ENCODE results near the gene AFF3. TPM values are rescaled to one million over a fixed set of nuclear protein-coding genes. Genes with fewer than 3 reads are reported as not detected.
"Not testable (repeated sequence)": the region's sequence is repeated elsewhere in the genome, so short reads cannot be mapped to it uniquely, and the experiment has no call there.

The AFF3 gene
- total RNA-seq, 1 donor from 2014 or later, result 25.6 TPM

DNA sequence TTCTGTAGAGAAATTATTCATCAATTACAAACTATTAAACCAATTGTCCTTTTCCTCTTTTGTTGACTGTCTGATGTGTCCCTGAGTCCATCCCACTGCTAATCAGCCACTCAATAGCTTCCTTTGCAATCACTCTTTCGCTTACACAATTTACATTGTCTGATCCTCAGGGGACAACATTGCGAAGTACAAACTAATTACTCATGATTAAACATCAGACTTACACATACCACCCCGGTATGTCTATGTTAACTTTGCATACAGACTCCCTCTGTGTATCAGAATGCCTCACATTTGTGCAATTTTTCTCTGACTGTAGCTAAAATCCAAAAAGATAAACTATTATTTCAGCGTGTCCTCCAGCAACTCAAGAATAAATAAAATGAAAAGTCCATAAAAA, 388.2 kb downstream of the AFF3 start:
- no peak for DNase-seq (ENCODE audit: low spot score)

DNA sequence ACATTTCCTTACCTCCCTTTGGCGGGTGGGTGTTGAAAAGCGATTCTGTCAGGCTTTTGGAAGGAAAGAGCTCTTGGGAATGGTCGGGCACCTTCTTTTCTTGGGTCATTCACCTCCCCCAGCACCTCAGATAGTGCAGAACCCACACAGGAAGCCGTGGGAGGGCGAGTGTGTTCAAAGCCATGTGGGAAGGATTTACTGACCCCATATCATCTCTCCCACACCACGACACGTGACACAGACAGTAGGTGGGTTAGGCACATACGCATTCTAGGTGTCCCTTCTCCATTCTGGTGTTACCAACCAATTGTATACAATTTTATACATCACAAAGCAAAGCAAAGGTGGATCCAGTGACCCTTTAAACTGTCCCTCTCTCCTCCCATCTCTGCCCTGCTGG, 388.9 kb downstream of the AFF3 start:
- DNase-seq (ENCODE audit: low spot score), result no peak

DNA sequence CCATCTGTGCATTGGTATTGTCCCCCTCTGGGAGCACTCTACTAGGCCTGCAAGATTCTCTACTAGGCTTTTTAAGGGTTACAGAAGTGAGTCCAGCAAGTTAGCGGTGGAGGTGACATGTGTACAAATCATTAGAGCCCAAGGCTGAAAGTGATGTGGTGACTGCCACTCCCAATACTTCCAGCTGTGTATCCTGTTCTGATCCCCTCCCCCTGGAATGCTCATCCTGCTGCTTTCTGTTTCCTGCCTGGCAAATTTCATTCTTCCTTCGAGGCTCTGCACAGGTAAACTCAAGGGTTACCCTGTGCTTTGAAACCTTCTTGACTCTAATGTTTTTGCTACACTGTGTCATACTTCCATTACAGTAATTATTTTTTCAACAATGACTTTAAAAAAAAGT, 394.0 kb downstream of the AFF3 start:
- no peak for DNase-seq (ENCODE audit: low spot score)

DNA sequence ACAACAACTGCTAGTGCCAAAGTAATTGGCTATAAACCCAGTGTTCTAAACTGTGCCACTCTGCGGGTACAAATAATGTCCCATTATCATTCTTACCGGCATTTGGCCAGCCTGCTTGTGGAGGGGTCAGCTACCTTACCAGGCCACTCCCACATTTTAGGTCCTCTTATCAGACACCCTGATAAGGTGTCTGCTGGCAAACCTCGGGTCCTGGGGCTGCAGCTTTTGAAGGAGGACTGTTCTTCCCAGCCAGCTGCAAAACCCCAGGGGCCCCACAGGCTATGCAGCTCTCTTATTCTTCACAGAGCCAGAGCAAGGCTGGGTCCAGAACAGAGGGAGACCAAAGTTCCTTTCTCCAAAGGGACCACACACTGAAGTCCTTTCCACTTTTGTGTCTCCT, 394.5 kb downstream of the AFF3 start:
- DNase-seq (ENCODE audit: low spot score), result no peak

DNA sequence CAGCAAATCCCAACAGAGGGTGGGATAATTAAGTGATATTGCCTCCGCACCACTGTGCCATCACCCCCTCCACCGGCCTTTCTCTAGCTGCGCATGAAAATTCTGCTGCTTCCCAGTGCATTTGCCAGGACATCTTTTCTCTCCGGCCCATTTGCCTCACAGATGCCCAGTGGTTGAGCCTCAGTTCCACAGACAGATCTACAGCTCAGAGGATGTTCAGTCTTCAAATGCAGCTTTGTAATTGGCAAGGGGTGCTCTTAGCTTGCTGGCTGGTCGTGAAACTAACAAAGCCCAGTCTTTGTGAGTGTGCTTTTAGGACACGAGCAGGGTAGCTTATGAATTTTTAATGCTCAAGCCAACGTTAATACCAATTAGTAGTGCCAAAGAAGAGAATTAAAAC, 399.2 kb downstream of the AFF3 start:
- DNase-seq (ENCODE audit: low spot score), result no peak

DNA sequence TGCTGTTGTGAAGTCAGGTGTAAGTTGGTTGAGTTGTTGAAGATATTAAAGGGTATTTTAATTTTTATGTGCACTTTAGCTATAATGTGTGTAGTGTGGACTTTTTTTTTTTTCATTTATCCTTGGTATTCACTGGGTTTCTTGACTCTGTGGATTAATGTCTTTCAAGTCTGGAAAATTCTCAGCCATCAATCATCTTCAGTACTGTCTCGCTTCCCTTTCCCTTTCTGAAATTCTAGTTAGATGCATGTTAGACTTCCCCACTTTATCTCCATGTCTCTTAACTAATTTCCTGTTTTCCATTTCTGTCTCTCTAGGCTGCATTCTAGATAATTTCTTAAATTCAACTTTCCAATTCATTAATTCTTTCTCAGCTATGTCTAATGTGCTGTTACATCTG, 404.9 kb downstream of the AFF3 start:
- DNase-seq (ENCODE audit: low spot score), result no peak

DNA sequence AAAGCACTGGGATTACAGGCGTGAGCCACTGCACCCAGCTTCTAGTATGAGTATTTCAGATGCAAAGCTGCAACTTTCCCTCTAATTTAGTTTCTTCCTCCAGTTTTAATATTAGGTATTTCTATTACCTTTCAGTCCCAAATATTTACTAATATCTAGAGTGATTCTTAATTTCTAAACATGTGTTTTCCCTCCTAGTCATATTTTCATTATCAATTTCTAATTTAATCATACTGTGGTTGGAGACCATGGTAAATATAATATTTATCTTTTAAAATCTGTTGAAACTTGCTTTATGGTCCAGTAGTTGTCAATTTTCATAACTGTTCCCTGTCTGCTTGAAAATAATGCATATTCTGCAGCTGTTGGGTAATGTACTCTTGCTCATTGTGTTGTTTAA, 406.6 kb downstream of the AFF3 start:
- DNase-seq (ENCODE audit: low spot score), result no peak

DNA sequence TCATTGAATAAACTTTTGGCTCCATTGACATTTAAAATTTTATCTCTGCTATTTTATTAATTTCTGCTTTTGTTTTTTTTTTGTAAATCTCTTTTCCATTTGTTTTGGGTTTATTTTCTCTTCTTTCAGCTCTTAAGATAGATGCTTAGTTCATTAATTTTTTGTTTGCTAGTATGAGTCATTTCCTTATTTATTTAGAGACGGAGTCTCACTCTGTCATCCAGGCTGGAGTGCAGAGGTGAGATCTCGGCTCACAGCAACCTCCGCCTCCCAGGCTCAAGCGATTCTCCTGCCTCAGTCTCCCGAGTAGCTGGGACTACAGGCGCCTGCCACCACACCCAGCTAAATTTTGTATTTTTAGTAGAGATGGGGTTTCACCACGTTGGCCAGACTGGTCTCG, 407.1 kb downstream of the AFF3 start:
- DNase-seq (ENCODE audit: low spot score), result not testable (repeated sequence)

DNA sequence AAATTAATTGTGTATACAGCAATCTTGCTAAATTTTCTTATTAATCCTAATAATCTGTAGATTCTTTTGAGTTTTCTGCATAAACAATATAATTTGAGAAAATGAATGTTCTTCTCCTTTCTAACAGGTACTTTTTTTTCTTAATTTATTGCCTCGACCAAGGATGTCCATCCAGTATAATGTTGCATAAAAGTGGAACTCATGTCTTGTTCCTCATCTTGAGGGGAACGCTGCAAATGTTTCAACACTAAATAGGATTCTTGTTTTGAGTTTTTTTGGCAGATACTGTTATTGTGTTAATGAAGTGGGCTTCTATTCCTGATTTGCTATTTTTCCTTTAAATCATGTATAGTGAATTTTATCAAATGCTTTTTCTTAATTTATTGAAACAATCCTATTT, 408.2 kb downstream of the AFF3 start:
- no peak for DNase-seq (ENCODE audit: low spot score)

DNA sequence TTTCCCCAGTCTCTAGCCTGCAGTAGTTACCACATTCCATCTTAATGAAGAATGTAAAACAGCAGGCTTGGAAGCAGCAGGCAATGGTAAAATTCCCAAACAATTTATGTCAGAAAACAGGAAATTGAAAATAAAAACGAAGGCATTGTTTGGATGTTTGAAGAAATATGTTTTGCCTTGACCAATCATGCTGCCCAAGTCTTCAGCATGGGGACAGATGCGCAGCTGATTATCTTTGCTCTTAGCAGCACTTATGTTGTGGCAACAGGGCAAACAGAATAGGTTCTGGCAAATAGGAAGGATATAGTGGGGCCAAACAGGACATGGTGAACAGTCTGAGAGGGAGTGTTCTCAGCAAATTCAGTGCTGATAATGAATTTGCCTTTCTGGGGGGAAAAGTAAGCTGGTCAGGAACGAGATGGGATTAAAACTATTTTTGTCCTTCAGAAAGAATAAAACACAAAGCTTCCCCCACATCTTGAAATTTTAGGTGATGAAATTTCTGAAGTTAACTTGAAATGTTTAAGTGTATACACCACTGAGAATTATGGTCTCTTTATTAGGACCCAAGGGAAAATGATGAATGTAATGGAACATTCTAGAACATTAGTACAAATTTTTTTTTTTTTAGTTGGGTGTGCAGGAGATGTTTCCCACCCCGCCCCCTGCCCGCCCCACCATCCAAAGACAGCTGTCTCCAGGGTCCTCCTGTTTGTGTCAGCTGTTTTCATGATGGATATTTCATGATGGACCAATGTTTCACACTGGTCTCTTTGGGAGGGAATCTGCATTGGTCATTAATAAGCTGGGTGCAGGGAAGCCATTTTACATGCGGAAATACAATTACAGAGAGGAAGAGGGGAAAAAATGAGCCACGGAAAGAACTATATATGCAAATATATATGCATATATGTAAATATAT, 413.0 kb downstream of the AFF3 start:
- DNase-seq (ENCODE audit: low spot score), result no peak

DNA sequence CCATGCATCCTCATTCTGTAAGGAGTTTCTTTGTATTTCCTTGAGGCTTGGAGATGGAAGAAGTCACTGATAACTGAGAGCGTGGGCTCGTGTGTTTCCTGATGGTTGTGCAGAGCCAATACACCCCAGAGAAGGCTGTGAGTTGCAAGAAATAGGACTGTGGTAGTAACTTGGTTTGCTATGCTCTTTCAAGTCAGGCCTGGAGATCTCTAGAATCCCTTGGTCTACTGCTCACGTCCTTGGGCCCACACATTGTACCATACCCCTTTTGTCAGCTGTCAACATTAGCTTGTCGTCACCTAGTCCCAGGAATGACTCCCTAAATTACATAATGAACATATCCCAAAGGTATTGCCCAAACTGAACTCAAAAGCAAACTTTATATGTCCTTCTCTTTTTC, 414.2 kb downstream of the AFF3 start:
- DNase-seq (ENCODE audit: low spot score), result no peak

DNA sequence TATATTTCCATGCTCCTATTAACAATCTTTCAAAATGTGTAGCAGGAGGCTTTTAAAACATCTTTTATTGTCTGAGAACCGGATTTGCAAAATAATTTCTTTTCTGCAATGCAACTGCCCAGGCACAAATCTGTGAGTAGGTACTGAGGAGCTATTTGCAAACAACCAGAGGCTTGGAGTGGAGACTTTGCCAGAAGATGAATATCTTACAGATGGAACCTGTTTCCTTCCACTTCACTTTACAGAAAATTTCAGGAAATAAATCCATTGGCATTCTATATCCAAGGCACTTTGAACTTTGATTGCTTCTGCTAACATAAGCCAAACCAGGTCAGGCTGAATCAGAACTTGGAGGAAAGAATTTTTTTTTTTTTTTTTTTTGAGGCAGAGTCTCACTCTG, 415.2 kb downstream of the AFF3 start:
- no peak for DNase-seq (ENCODE audit: low spot score)

DNA sequence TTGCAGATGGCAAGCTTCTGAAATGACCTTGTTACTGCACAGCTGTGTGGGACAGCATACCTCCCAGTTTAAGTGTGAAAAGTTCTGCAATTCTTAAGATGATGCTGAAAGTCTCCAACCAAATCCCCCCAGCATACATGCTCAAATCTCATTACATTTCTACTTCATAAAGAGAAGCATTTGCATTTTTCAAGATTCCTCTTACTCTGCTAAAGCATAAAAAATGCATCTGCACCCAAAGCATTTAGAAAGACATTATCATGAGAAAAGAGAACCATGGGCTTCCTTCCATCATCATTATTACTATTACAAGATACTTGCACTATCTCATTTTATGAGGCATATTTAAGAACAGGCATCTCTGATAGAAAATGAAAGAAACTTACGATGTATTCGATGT, 415.7 kb downstream of the AFF3 start:
- no peak for DNase-seq (ENCODE audit: low spot score)

DNA sequence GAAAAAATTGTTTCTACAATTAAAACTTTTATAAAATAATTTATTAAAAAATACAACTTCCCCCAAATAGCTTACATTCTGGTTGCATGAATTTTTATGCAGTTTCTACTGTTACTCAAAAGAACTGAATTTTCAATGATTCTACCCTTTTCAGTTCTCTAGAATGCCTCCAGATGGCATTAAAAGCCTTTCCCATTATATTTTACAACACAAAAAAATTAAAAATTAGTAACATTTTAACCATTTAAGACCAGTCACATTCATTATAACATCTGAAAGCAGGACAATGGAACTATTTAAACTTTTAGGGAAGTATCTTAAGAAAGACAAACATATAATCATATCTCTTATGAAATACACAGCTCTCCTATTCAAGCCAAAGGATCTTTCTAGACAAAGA, 416.6 kb downstream of the AFF3 start:
- no peak for DNase-seq (ENCODE audit: low spot score)

DNA sequence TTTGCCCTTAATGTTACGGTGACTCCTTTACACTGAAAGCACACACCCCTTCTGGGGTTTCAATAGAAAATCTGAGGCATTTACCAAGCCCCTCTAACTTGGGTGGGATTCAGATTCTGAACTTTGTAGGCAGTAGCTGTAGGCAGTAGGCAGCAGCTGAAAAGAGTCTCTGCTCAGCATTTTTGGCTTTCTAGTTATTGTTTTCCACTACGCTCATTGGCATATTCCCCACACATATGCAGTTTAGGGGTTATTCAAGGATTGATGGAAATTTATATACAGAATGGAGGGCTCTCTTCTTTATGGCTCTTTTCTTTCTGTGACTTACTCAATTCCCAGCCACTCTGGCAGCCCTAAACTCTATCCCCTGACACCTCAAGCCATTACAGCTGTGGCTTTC, 419.9 kb downstream of the AFF3 start:
- no peak for DNase-seq (ENCODE audit: low spot score)

DNA sequence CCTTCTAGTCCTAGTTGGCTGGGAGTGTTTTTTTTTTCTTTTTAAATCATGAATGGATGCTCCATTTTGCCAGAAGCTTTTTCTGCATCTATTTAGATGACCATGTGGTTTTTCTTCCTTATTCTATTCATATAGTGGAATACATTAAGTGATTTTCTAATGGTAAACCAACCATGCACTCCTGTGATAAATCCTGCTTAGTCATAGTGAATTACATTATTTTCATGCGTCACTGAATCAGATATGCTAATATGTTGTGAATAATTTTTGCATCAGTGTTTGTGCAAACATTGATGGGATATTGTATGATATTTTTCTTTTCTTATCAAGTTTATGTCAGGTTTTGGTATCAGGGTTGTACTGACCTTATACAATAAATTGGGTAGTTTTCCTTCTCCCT, 423.3 kb downstream of the AFF3 start:
- DNase-seq (ENCODE audit: low spot score), result no peak

DNA sequence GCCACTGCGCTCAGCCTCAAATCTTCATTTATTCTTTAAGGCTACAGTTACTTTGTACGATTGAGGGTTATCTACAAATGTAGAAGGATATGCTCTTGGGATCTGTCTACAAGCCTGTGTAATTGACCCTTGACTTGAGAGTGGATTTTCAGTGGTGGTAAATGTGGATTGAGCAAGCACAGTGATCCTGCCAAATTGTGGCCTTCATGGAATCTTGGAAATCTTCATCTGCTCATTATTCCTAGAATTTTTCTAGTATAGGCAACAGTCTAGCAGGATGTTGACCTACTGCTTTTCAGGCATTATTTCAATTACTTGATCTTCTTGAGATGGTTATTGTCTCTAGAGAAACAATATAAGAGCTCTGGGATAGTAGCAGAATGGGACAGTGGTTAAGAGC, 426.4 kb downstream of the AFF3 start:
- DNase-seq (ENCODE audit: low spot score), result no peak

DNA sequence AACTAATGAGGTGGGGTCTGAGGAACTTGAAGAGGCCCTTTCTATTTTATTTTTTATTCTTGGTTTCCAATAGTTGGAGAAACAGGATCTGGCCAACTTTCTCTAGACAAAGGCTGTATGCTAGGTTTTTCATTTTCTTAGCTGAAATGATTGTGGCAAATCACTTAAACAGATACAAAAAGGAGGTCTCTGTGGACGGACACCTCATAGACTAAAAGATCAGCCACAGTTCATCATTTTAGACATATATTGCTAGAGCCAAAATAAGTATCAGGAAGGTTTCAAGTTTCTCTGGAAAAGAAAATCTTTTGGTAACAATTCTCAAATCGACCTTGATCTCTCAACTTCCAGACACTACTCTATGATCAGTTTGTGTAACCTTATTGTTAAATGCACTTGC, 428.0 kb downstream of the AFF3 start:
- DNase-seq (ENCODE audit: low spot score), result no peak

DNA sequence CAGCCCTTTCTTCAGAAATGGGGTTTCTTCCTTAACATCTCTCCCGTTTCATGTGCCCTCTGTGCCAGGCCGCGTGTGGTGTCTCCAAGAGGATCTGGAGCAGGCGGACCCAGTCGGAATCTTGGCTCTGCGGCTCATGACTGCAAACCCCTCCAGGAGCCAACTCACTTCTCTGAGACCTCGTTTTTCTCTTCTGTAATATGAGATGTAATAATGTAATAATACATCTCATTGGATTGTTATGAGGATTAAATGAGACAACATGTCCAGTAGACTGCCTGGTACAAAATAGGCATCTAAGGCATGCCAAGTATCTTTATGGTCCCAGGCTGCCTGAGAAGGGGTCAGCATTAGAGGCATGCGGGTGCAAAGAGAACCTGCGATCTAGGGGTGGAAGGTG, 431.2 kb downstream of the AFF3 start:
- no peak for DNase-seq (ENCODE audit: low spot score)

DNA sequence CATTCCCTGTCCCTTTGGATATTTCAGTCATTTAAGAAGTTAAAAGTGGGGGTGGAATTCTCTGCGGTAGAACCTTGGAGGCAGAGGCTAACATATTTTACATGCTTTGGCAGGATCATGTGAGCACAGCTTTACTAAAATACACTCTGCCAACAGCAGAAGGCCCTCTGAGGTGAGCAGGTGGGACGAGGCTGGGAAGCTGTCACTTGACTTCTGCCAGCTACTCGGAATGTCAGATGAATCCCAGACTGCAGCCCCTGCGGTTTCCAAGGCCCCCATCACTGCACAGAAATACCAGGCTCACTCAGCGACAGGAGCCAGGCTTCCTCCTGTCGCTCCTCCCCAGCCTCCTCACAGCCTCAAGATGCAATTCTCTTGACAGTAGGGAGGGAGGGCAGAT, 431.7 kb downstream of the AFF3 start:
- no peak for DNase-seq (ENCODE audit: low spot score)

DNA sequence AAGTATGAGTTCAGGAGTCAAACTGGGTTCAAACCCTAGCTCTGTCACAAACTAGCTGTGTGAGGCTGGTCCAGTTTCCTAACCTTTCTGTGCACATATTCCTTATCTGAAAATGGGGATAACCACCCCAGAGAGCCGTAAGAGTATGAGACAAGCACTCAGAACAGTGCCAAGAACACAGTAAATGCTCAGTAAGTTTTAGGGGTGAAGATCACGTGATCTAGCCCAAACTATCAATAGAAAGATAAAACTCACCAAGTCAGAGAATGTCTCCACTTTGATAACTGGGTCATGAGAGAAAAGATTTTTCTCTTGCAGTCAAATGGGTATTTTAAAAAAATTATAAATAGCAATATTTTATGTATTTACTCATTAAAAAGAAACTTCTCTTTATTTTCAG, 433.2 kb downstream of the AFF3 start:
- no peak for DNase-seq (ENCODE audit: low spot score)

DNA sequence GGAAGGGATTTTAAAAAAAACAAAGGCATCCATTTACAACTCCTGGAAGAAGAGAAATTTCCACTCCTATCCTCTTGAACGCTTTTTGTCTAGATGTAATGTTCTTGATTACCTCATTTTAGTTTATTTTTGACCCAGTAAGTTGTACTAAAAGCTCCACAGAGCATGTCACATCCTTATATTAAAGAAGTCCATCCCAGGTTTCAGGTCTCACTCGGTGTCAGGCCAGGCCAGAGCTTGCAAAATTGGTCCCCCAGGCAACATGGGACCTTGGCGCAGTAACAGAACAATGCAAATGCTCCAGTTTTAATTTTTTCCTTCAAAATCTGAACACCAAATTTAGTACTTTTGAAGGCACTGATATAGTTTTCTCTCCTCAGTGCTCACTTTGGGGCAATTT, 434.2 kb downstream of the AFF3 start:
- DNase-seq (ENCODE audit: low spot score), result no peak

DNA sequence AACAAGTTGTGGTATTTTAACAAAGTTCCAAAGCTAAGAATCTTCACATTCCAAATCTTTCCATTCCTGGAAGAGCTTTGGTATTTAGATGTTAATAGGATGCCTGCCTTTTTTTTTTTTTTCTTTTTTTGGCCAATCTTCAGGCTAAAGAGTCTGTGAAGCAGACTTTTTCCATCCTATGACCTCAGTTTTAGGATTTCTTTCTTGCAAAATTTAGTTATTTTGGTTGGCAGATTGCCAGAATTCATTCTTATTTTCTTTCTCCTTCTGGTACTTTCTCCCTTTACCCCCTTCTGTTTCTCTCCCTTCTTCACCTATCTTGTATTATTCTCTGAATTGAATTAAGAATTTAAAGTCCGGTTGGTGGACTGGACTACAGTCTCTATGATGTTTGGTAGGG, 434.8 kb downstream of the AFF3 start:
- no peak for DNase-seq (ENCODE audit: low spot score)

DNA sequence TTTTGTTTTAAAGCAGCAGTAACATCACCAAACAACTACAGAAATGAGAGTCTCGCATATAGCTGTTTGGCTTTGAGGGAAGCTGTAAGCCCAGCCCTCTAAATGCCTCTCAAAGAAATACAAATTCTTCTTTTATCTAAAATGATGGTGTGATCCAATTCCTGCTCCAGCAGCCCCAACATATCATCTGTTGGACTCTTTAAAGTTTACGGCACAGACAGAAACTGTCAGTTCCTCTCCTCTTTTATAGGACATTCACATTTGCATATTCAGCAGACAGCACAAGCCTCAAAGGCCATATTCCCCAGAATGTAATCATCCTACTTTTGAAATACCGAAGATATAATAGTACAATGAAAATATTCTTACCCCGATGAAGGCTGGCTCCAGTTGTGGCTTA, 435.7 kb downstream of the AFF3 start:
- DNase-seq (ENCODE audit: low spot score), result no peak
